SJSA1 (cell line): ENCODE results near the gene OPHN1. TPM values are rescaled to one million over a fixed set of nuclear protein-coding genes. Genes with fewer than 3 reads are reported as not detected.

Source experiments
- DNase-seq, 2 experiments: peaks; one replicate each; pipeline ENCODE4 v3.0.0-alpha.2; 2015 to 2020; ENCODE audit warnings: low spot score in 2 of 2, low read depth in 1 of 2
- H3K27ac ChIP-seq: fragments of 250-450 bp; sonication (Bioruptor Pico); 2 replicates; pipeline ENCODE4 v1.5.1; 2020; ENCODE audit warnings: mild to moderate bottlenecking, moderate library complexity
- H3K27me3 ChIP-seq: fragments of 250-450 bp; sonication (Bioruptor Pico); replicated peaks from 2 replicates; pipeline ENCODE4 v1.5.1; 2020; ENCODE audit warnings: mild to moderate bottlenecking, moderate library complexity
- H3K36me3 ChIP-seq: fragments of 250-450 bp; sonication (Bioruptor Pico); 2 replicates; pipeline ENCODE4 v1.5.1; 2020; ENCODE audit warnings: mild to moderate bottlenecking
- H3K4me1 ChIP-seq: fragments of 250-450 bp; sonication (Bioruptor Pico); replicated peaks from 2 replicates; pipeline ENCODE4 v1.6.1; 2021; ENCODE audit warnings: mild to moderate bottlenecking
- H3K4me3 ChIP-seq: fragments of 250-450 bp; sonication (Bioruptor Pico); 2 replicates; pipeline ENCODE4 v1.5.1; 2020; ENCODE audit warnings: mild to moderate bottlenecking
- H3K9me3 ChIP-seq: fragments of 250-450 bp; sonication (Bioruptor Pico); replicated peaks from 2 replicates; pipeline ENCODE4 v1.5.1; 2020; ENCODE audit warnings: mild to moderate bottlenecking
- total RNA-seq: library from RNA; depleted of rRNA; stranded (reverse); fragments of >200 nt; shearing (Covaris generic); gene quantifications from 2 replicates; pipeline ENCODE4 v1.2.3, GENCODE V29; 2014; rRNA removed

OPHN1 gene
- total RNA-seq = 7.8 and 9.1 TPM in 2 replicates

GRCh38 chrX:68433155-68433980 lies at the start of gene OPHN1:
OPHN1 (minus strand) TSS chrX:68433495; CDS start chrX:68433020, 475 bp downstream.
- Histone ChIP-seq H3K4me3 (peak within 1 kb of the TSS; percentile 53), H3K27me3 (no peaks in the 10 kb centered on the region), H3K9me3 (no peaks in the 10 kb centered on the region), H3K27ac (peak within 1 kb of the TSS; percentile 56), H3K36me3 (peaks cover 10% of the 10 kb centered on the region; the same call in 1 of the 2 replicates), H3K4me1 (peaks cover 53% of the 10 kb centered on the region)
- DNase-seq = peak; percentile 72 to 78

GRCh38 chrX:68480969-68481368 lies 47.7 kb upstream of the OPHN1 start:
- no peaks in the 10 kb centered on the region for H3K27me3 ChIP-seq
- no peak for DNase-seq
- H3K4me3 ChIP-seq = no peak overlapping the region
- H3K9me3 ChIP-seq = no peaks in the 10 kb centered on the region
- no peak overlapping the region for H3K27ac ChIP-seq
- H3K36me3 ChIP-seq = no peaks in the 10 kb centered on the region
- no peaks in the 10 kb centered on the region for H3K4me1 ChIP-seq

GRCh38 chrX:68464796-68465195 lies 31.5 kb upstream of the OPHN1 start:
- DNase-seq = no peak
- Histone ChIP-seq H3K27ac (no peak overlapping the region), H3K4me3 (no peak overlapping the region), H3K4me1 (peaks cover 18% of the 10 kb centered on the region), H3K9me3 (no peaks in the 10 kb centered on the region), H3K36me3 (no peaks in the 10 kb centered on the region), H3K27me3 (no peaks in the 10 kb centered on the region)

- Histone ChIP-seq H3K9me3 (no peaks in the 10 kb centered on the region), H3K27me3 (no peaks in the 10 kb centered on the region)
Measured at GRCh38 chrX:68463880-68464279, 30.6 kb upstream of the OPHN1 start.

GRCh38 chrX:68462653-68463052 lies 29.4 kb upstream of the OPHN1 start:
- Histone ChIP-seq H3K27ac (peak overlapping the region; percentile 88), H3K4me3 (no peak overlapping the region), H3K27me3 (no peaks in the 10 kb centered on the region)

More at GRCh38 chrX:68463880-68464279, 30.6 kb upstream of the OPHN1 start:
- DNase-seq = no peak
- Histone ChIP-seq H3K27ac (no peak overlapping the region), H3K4me1 (peaks cover 18% of the 10 kb centered on the region), H3K36me3 (no peaks in the 10 kb centered on the region), H3K4me3 (no peak overlapping the region)

GRCh38 chrX:68462197-68462596 lies 28.9 kb upstream of the OPHN1 start:
- peak overlapping the region; percentile 88 for H3K27ac ChIP-seq
- DNase-seq = peak in 1 of 2 experiments; percentile 12

More at GRCh38 chrX:68462653-68463052, 29.4 kb upstream of the OPHN1 start:
- peak in 1 of 2 experiments; percentile 56 for DNase-seq
- H3K36me3 ChIP-seq = no peaks in the 10 kb centered on the region
- no peaks in the 10 kb centered on the region for H3K9me3 ChIP-seq
- peaks cover 18% of the 10 kb centered on the region for H3K4me1 ChIP-seq

GRCh38 chrX:68461576-68461975 lies 28.3 kb upstream of the OPHN1 start:
- peaks cover 18% of the 10 kb centered on the region for H3K4me1 ChIP-seq
- H3K4me3 ChIP-seq = no peak overlapping the region
- peak overlapping the region; percentile 88 for H3K27ac ChIP-seq
- H3K9me3 ChIP-seq = no peaks in the 10 kb centered on the region
- no peaks in the 10 kb centered on the region for H3K27me3 ChIP-seq
- DNase-seq = peak in 1 of 2 experiments; percentile 19
- no peaks in the 10 kb centered on the region for H3K36me3 ChIP-seq

More at GRCh38 chrX:68462197-68462596, 28.9 kb upstream of the OPHN1 start:
- Histone ChIP-seq H3K4me3 (no peak overlapping the region), H3K36me3 (no peaks in the 10 kb centered on the region), H3K4me1 (peaks cover 18% of the 10 kb centered on the region), H3K9me3 (no peaks in the 10 kb centered on the region), H3K27me3 (no peaks in the 10 kb centered on the region)

- H3K4me1 ChIP-seq = peaks cover 18% of the 10 kb centered on the region
- H3K27me3 ChIP-seq = no peaks in the 10 kb centered on the region
- no peaks in the 10 kb centered on the region for H3K9me3 ChIP-seq
- DNase-seq = peak in 1 of 2 experiments; percentile 9
- H3K4me3 ChIP-seq = no peak overlapping the region
- H3K36me3 ChIP-seq = no peaks in the 10 kb centered on the region
- H3K27ac ChIP-seq = peak overlapping the region; percentile 88
Measured at GRCh38 chrX:68461093-68461492, 27.8 kb upstream of the OPHN1 start.

- no peak overlapping the region for H3K27ac ChIP-seq
- no peak overlapping the region for H3K4me3 ChIP-seq
- DNase-seq = no peak
- H3K9me3 ChIP-seq = no peaks in the 10 kb centered on the region
- no peaks in the 10 kb centered on the region for H3K36me3 ChIP-seq
- no peaks in the 10 kb centered on the region for H3K27me3 ChIP-seq
- no peaks in the 10 kb centered on the region; the same call in 1 of the 2 replicates for H3K4me1 ChIP-seq
Measured at GRCh38 chrX:68455151-68455510, 21.8 kb upstream of the OPHN1 start.

- H3K36me3 ChIP-seq = no peaks in the 10 kb centered on the region
- no peak overlapping the region for H3K4me3 ChIP-seq
- H3K9me3 ChIP-seq = no peaks in the 10 kb centered on the region
- no peaks in the 10 kb centered on the region for H3K27me3 ChIP-seq
- H3K4me1 ChIP-seq = no peaks in the 10 kb centered on the region; the same call in 1 of the 2 replicates
- no peak for DNase-seq
- no peak overlapping the region for H3K27ac ChIP-seq
Measured at GRCh38 chrX:68454476-68455150, 21.3 kb upstream of the OPHN1 start.

- Histone ChIP-seq H3K27me3 (no peaks in the 10 kb centered on the region), H3K36me3 (no peaks in the 10 kb centered on the region), H3K9me3 (no peaks in the 10 kb centered on the region), H3K4me3 (no peak overlapping the region), H3K27ac (no peak overlapping the region), H3K4me1 (no peaks in the 10 kb centered on the region; the same call in 1 of the 2 replicates)
- DNase-seq = no peak
Measured at GRCh38 chrX:68451720-68452119, 18.4 kb upstream of the OPHN1 start.

GRCh38 chrX:68443155-68443868 lies 10.0 kb upstream of the OPHN1 start:
- H3K9me3 ChIP-seq = no peaks in the 10 kb centered on the region
- peaks cover 31% of the 10 kb centered on the region for H3K4me1 ChIP-seq
- H3K27ac ChIP-seq = peak overlapping the region; percentile 68
- H3K36me3 ChIP-seq = no peaks in the 10 kb centered on the region
- peak; percentile 67 to 71 for DNase-seq
- H3K27me3 ChIP-seq = no peaks in the 10 kb centered on the region
- H3K4me3 ChIP-seq = no peak overlapping the region

GRCh38 chrX:68440940-68441339 lies 7.6 kb upstream of the OPHN1 start:
- H3K27ac ChIP-seq = no peak overlapping the region

More at GRCh38 chrX:68440940-68441339, 7.6 kb upstream of the OPHN1 start:
- Histone ChIP-seq H3K36me3 (no peaks in the 10 kb centered on the region), H3K9me3 (no peaks in the 10 kb centered on the region), H3K4me3 (no peak overlapping the region), H3K27me3 (no peaks in the 10 kb centered on the region), H3K4me1 (peaks cover 34% of the 10 kb centered on the region)
- peak; percentile 35 to 58 for DNase-seq
